ENCODE data around the gene IGF2. TPM values are rescaled to one million over a fixed set of nuclear protein-coding genes. Genes with fewer than 3 reads are reported as not detected.

IGF2 gene
- total and polyA plus RNA-seq, 2 donors = 86.5 to 362 TPM

DNA sequence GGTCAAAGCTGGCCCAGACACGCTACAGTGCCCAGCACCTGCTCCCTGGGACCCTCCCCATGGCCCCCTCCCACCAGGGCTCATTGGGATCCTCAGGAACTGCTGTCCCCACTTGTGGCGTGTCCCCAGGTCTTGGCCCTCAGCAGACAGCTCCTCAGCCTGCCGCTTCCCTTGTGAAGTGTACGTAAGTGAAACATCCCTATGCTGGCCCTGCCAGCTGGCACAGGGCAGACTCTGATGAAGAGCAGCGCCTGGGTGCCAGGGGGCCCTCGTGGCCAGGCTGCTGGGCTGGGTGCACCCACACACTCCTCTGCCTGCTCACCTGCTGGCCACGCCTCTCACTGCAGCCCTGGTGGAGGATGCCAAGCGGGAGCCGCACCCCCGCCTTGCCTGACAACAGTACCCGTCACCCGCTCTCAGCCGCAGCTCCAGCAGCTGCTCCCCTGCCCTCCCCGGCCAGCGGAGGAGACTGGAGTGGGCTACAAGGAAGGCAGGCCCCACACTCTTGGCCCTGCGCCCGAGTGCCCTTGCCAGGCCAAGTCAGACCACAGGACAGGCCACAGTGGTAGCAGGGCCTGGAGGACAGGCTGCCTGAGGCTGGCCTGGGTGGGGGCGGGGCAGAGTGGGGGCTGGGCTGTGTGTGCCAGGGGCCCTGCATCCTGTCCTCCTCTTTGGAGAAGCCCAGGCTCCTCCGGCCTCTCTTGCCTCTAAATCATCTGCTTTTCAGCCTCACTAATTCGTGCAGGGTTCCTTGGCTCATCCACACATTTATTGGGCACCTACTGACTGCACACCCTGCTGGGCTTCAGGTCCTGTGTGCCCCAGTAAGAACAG is 39.5 kb downstream of the IGF2 start:
- H3K4me3 ChIP-seq (ENCODE audit: low read depth, low read length) = no peak overlapping the region
- no peak for DNase-seq (ENCODE audit: extremely low spot score)
- H3K4me1 ChIP-seq (ENCODE audit: insufficient read depth) = no peaks in the 10 kb centered on the region
- H3K36me3 ChIP-seq (ENCODE audit: insufficient read depth) = no peaks in the 10 kb centered on the region
- WGBS = 78% methylated on average over 20 of the region's 20 CpGs
- H3K27ac ChIP-seq (ENCODE audit: low read depth) = no peak overlapping the region

DNA sequence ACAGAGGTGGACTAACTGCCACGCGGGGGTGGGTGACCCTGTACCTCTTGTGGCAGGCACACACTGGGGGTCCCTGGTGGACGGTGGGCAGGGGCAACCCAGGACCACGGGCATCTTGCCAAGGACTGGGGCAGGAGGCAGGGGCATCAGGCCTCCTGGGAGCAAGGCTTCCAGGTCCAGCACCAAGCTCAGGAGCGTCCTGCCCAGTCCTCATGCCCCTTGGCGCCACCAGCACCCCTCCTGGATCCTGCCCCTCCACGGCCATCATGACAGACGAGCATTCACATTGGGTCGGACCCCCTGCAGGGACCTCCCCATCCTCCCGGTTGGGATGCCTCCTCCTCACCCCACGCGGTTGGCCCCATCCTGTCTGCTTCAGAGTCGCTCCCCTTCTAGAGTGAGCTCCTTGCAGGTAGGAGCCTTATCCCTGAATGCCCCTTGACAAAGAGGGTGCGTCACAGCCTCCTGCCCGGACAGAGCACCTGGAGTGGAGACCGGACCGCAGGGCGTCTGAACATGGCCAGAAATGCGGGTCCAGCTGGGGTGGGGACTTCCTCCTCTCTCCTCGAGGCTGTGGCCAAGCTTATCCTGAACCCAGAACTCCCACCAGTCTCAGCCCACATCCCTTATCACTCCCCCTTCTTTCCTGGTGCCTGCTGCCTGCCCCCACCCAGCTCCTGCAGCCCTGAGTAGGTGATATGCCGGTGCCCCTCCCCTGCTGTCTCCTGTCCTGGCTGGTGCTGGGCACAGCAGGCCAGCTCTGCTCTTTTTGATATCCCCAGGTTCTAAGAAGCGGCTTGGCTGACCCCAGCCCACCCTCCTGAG is 40.3 kb downstream of the IGF2 start:
- H3K4me1 ChIP-seq (ENCODE audit: insufficient read depth) = no peaks in the 10 kb centered on the region

DNA sequence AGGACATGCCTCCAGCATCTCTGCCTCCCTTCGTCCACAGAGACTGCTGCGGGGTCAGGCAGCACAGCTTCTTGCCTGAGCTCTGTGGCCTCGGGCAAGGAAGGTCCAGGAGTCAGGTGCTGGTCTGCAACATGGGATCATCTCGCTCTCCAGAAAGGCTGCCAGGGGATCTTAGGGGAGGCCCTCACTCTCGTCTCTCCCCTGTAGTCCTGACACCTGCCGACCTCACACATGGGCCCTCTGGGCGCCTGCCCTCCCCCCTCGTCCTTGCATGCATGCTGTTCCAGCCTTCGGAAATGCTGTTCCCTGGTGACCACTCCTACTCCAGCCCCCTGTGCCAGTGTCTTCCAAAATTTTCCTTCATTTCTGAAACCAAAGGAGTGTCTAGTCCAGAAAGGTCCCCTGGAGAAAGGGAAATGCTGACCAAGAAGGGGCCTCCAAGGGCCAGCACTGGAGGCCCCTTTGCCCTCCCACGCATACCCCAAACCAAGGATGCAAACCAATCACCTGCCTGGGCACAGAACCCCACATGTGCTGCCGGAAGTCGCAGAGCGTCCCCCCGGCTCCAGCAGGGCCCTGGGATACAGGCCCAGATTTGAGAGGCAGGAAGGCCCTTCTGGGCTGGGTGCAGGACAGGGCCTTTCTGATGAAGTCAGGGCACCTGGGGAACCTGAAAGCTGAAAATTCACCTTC is 41.0 kb downstream of the IGF2 start:
- WGBS = 94% methylated on average over 14 of the region's 14 CpGs
- DNase-seq (ENCODE audit: extremely low spot score) = no peak
- Histone ChIP-seq H3K4me1 (ENCODE audit: insufficient read depth) (no peaks in the 10 kb centered on the region), H3K27ac (ENCODE audit: low read depth) (no peak overlapping the region), H3K36me3 (ENCODE audit: insufficient read depth) (no peaks in the 10 kb centered on the region), H3K4me3 (ENCODE audit: low read depth, low read length) (no peak overlapping the region)

More for the DNA sequence above, 40.3 kb downstream of the IGF2 start:
- WGBS = 88% methylated on average over 22 of the region's 22 CpGs
- DNase-seq (ENCODE audit: extremely low spot score) = no peak
- Histone ChIP-seq H3K27ac (ENCODE audit: low read depth) (no peak overlapping the region), H3K4me3 (ENCODE audit: low read depth, low read length) (no peak overlapping the region), H3K36me3 (ENCODE audit: insufficient read depth) (no peaks in the 10 kb centered on the region)

DNA sequence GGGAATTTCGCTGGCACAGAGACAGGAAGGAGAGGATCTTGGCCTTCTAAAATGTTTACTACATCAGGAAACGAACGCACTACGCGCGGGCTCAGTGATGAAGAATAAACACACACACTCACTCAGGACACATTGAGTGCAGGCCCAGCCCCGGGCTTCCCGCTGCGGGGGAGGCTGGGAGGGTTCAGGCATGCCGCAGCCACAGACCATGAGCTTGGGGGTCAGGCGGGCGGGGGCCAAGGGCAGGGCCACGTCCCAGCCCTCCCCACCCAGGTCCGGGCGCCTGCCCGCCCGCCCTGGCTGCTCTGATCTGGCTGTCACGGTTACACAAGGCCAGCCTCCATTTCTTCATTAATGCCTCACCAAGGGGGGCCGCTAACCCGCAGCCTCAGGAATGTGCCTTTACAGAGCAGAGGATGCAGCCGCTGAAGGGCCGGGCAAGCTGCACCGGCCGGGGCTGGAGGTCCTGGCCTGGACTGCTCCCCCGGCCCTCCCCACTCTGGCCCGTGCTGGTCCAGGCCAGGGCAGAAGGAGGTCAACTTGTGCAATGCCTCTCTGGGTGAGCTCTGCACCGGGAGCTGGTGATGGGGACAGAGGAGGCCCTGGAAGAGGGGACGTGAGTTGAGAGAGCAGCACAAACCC is 41.7 kb downstream of the IGF2 start:
- DNase-seq (ENCODE audit: extremely low spot score) = peak; percentile 26
- Histone ChIP-seq H3K4me3 (ENCODE audit: low read depth, low read length) (no peak overlapping the region), H3K4me1 (ENCODE audit: insufficient read depth) (no peaks in the 10 kb centered on the region), H3K36me3 (ENCODE audit: insufficient read depth) (no peaks in the 10 kb centered on the region), H3K27ac (ENCODE audit: low read depth) (peak overlapping the region; percentile 51)
- WGBS = 19% methylated on average over 28 of the region's 28 CpGs

DNA sequence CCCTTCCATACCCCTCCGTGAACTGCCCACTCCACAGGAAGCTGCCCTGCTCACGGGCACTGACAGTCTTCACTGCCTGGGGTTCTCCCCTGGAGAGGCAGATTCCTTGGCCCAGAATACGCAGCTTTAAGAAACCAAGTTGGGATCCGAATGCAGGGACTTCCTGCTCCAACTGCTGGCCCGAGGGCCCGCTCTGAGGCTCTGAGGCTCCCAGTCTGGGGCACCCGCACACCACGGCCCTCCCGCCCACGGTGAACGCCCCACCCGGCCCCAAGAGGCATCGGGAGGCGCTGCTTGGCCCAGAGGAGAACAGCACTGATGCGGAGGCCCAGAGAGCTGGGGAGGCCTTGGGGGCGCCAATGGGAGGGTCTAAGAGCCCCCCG is 42.3 kb downstream of the IGF2 start:
- DNase-seq (ENCODE audit: extremely low spot score) = no peak
- H3K4me1 ChIP-seq (ENCODE audit: insufficient read depth) = no peaks in the 10 kb centered on the region
- 39% methylated on average over 17 of the region's 17 CpGs for WGBS
- no peaks in the 10 kb centered on the region for H3K36me3 ChIP-seq (ENCODE audit: insufficient read depth)
- peak overlapping the region; percentile 51 for H3K27ac ChIP-seq (ENCODE audit: low read depth)
- no peak overlapping the region for H3K4me3 ChIP-seq (ENCODE audit: low read depth, low read length)

DNA sequence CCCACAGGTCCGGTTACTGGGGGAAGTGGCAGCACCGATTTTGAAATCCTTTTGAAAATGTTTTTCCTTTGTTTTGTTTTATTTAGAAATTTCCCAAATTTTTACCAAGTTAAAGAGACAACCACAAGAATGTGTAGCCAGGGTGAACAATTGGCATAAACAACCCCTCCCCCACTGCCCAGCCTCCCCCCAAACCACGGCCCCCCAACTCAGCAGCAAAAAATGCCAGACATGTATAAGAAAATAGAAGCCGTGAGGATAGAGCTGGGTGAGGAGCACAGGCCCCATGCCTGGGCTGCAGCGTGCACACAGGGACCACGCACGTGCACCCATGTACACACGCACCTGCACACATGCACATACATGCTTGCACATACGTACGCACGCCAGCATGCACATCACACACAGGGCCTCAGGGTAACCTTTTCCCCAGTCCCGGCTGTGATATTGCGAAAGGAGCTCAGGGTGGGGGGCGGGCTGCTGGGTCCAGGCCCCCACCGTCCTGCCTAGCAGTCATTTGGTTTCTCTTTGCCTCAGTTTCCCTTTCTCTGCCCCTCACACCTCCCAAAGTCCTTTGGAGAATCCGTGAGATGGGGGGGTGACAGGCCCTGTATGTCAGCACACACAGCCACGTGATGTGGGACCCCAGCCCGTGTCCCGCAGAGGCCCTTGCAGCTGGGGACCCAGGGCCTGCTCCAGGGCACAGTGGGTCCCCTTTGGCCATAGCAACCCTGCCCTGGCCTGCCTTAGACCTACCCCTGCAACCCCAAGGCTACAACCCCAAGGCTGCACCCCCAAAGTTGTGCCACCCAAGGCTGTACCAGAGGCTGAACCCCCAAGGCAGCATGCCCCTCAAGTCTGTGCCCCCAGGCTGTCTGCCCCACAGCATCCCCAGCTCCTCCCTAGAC is 42.9 kb downstream of the IGF2 start:
- 94% methylated on average over 19 of the region's 19 CpGs for WGBS
- DNase-seq (ENCODE audit: extremely low spot score) = no peak
- peak overlapping the region; percentile 51 for H3K27ac ChIP-seq (ENCODE audit: low read depth)

DNA sequence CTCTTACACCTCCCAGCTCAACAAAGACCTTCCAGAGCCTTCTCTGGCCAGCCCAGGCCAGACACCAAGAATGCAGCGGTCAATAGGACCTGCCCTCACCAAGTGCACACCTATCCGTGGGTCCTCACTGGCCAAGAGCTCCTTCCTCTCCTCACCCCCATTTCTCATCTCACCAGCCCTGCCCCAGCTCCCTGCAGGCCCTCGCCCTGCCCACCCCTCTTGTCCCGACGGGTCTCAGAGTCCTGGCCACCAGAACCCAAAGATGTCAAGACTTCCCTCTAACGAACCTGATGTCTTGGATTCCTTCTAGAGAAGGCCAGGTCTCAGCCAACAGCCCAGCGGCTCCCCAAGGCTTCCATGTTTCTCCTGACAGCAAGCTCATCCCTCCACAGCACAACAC is 43.6 kb downstream of the IGF2 start:
- Histone ChIP-seq H3K36me3 (ENCODE audit: insufficient read depth) (no peaks in the 10 kb centered on the region), H3K4me1 (ENCODE audit: insufficient read depth) (no peaks in the 10 kb centered on the region), H3K27ac (ENCODE audit: low read depth) (no peak overlapping the region), H3K4me3 (ENCODE audit: low read depth, low read length) (no peak overlapping the region)
- WGBS = 97% methylated on average over 7 of the region's 7 CpGs
- no peak for DNase-seq (ENCODE audit: extremely low spot score)

More for the DNA sequence above, 42.9 kb downstream of the IGF2 start:
- H3K4me1 ChIP-seq (ENCODE audit: insufficient read depth) = no peaks in the 10 kb centered on the region
- H3K4me3 ChIP-seq (ENCODE audit: low read depth, low read length) = no peak overlapping the region
- no peaks in the 10 kb centered on the region for H3K36me3 ChIP-seq (ENCODE audit: insufficient read depth)

DNA sequence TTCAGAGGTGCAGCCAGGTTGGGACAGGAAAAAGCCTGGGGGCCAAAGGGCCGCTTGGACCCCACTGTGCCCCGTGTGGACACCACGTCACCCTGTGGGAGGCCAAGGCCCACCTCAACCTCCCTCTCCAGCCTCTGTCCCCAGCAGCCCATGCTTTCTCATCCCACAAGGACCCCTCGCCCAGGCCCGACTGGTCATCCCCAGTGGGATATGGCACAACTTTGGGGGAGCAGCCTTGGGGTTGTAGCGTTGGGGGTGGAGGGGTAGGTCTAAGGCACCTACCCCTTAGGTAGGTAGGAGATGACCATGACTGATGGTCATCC is 44.0 kb downstream of the IGF2 start:
- 95% methylated on average over 6 of the region's 6 CpGs for WGBS
- DNase-seq (ENCODE audit: extremely low spot score) = no peak

DNA sequence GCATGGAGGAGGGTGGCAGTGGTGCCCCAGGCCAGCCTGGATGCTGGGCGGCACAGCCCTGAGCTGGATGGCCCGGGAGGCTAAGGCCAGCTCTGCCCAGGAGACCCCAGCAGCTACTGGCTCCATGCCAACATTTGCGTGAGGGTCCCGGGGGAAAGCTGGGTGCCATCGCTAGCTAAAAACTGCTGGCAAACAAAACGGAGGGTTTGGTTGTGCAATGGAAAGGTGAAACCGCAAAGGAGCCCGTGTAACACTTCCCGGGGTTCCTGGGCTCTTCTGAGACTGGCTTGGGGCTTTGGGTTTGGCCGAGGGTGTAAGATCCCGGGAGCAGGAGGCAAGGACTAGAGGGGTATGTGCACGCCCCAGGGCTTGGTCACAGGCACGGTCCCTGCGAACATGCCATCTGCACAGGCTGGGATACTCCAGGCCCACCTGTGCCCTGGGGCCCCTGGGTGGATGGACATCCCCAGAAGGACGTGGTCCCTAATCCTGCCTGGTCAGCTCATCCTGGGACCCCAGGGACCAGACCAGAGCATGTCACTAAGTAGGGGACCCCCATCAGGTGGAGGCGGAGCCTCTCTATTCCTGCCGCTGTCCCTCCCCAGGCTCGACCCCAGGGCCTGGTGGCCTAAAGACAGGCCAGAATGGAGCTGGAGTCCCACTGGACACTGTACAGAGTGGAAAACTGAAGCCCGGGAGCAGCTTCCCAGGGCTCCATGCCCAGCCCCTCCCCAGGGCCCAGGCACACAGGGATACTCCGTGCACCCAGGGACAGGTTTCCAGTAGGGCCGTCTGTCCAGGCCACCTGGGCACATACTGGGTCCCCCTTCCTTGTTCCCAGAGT is 44.6 kb downstream of the IGF2 start:
- Histone ChIP-seq H3K4me1 (ENCODE audit: insufficient read depth) (no peaks in the 10 kb centered on the region), H3K4me3 (ENCODE audit: low read depth, low read length) (no peak overlapping the region), H3K27ac (ENCODE audit: low read depth) (no peak overlapping the region), H3K36me3 (ENCODE audit: insufficient read depth) (no peaks in the 10 kb centered on the region)
- 94% methylated on average over 21 of the region's 21 CpGs for WGBS
- no peak for DNase-seq (ENCODE audit: extremely low spot score)

More for the DNA sequence above, 44.0 kb downstream of the IGF2 start:
- no peaks in the 10 kb centered on the region for H3K36me3 ChIP-seq (ENCODE audit: insufficient read depth)
- H3K27ac ChIP-seq (ENCODE audit: low read depth) = no peak overlapping the region
- H3K4me1 ChIP-seq (ENCODE audit: insufficient read depth) = no peaks in the 10 kb centered on the region
- H3K4me3 ChIP-seq (ENCODE audit: low read depth, low read length) = no peak overlapping the region

DNA sequence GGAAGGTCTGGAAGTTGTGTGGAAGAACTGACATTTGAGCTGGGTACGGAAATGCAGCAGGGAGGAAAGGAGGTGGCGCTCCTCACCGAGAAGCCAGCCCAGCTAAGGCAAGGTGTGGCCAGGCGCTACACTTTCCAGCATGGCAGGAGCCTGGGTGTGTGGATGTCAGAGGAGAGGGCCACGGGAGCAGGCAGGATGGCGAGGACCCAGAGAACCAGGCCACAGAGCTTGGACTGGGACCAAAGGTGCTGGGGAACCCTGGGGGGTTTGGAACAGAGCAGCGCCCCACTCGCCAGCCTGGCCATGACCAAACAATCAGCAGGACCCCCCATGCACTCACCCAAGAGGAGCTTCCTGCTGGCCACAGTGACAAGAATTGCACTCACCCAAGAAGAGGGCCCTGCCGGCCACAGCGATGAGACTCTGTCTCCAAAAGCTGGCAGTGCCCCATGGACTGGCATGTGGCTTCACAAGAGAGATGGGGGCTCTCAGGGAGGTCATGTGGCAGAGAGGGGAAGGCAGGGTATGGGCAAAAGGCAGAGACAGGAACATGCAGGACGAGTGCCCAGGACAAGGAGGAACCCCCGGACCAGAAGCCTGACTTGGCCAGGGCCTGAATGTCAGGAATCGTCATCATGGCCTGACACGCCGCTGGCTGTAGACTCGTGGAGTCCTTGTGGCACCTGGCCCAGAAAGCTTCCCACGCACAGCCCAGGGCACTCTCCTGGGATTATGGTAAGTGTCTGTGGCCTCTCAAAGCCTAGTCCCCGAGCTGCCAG is 45.4 kb downstream of the IGF2 start:
- no peaks in the 10 kb centered on the region for H3K4me1 ChIP-seq (ENCODE audit: insufficient read depth)
- no peak overlapping the region for H3K4me3 ChIP-seq (ENCODE audit: low read depth, low read length)
- no peak for DNase-seq (ENCODE audit: extremely low spot score)
- H3K27ac ChIP-seq (ENCODE audit: low read depth) = no peak overlapping the region
- WGBS = 88% methylated on average over 18 of the region's 18 CpGs
- no peaks in the 10 kb centered on the region for H3K36me3 ChIP-seq (ENCODE audit: insufficient read depth)

DNA sequence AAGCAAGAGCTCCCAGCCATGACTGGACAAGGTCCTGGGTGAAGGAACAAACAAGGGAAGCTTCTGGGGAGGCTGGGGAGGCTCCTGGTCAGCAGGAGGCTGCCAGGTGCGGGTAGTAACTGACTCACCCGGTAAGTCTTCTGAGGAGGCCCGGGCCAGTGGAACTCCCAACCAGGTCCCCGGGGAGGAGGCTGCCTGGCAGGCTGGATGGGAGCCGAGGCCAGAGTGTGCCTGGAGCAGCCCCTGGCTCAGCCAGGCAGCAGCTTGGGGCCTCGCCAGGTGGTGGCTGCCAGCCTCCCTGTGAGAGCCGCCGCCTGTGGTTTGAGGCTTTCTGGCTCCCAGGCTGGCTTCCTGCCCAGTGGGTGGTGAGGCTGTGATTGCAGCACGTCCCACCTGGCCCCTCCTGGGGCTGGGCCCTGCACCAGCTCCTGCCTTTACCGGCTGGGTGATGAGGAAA is 46.2 kb downstream of the IGF2 start:
- H3K4me3 ChIP-seq (ENCODE audit: low read depth, low read length) = no peak overlapping the region
- no peak for DNase-seq (ENCODE audit: extremely low spot score)
- H3K27ac ChIP-seq (ENCODE audit: low read depth) = no peak overlapping the region
- no peaks in the 10 kb centered on the region for H3K4me1 ChIP-seq (ENCODE audit: insufficient read depth)
- 55% methylated on average over 10 of the region's 10 CpGs for WGBS
- H3K36me3 ChIP-seq (ENCODE audit: insufficient read depth) = no peaks in the 10 kb centered on the region
